NCI-H146 treated with DMSO at 0.1 percent for 48 hours (cell line): ENCODE results near the gene EIF4G3.
"Not testable (repeated sequence)": the region's sequence is repeated elsewhere in the genome, so short reads cannot be mapped to it uniquely, and the experiment has no call there.

ENCODE experiments used
- DNase-seq: peaks from one replicate; lab custom pipeline; 2025; ENCODE audit not compliant: unreplicated experiment; lab: John Stamatoyannopoulos, UW

Gene EIF4G3

GRCh38 chr1:20891091-20891490 lies 285.6 kb downstream of the EIF4G3 start:
- no peak for DNase-seq

GRCh38 chr1:20887246-20887645 lies 289.5 kb downstream of the EIF4G3 start:
- no peak for DNase-seq

DNA sequence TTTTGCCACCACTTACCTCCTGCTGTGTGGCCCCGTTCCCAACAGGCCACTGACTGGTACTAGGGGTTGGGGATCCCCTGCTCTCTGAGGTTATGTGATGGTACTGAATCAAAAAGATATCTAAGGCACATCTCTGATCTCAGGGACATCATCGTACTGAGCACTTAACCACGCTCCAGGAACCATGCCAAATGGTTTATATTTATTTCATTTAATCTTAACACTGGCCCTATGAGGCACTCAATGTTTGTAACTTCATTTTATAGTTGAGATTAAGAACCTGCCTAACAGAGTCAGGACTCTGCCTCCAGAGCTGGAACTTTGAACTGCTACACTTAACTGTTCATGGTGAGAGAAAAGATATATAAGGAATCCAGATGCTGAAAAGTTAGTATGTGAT lies 291.6 kb downstream of the EIF4G3 start:
- no peak for DNase-seq

- DNase-seq, result no peak
Observed at GRCh38 chr1:20884513-20884912, 292.2 kb downstream of the EIF4G3 start.

GRCh38 chr1:20883766-20884165 lies 292.9 kb downstream of the EIF4G3 start:
- DNase-seq, result no peak

GRCh38 chr1:20882837-20883236 lies 293.9 kb downstream of the EIF4G3 start:
- DNase-seq, result no peak

- DNase-seq, result no peak
Observed at GRCh38 chr1:20878799-20879198, 297.9 kb downstream of the EIF4G3 start.

- no peak for DNase-seq
Observed at GRCh38 chr1:20875198-20875973, 301.3 kb downstream of the EIF4G3 start.

- DNase-seq, result no peak
Observed at GRCh38 chr1:20873311-20873710, 303.4 kb downstream of the EIF4G3 start.

DNA sequence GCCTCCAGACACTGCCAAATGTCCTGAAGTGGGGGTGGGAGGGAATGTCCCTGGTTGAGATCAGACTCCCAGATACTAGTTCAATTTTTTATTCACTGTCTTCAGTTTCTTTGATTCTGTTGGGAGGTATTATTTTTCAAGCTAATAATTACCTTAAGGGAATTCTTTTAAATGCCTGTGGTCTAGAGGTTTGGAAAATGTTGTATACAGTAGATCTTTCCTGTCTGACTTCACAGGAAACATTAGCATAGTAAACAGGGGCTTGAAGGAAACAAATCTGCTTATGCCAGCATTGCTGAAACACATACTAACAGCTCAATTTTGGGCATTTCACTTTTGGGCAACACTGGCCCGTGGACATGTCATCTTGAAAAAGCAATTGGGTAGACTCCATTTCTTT lies 305.3 kb downstream of the EIF4G3 start:
- DNase-seq, result no peak

DNA sequence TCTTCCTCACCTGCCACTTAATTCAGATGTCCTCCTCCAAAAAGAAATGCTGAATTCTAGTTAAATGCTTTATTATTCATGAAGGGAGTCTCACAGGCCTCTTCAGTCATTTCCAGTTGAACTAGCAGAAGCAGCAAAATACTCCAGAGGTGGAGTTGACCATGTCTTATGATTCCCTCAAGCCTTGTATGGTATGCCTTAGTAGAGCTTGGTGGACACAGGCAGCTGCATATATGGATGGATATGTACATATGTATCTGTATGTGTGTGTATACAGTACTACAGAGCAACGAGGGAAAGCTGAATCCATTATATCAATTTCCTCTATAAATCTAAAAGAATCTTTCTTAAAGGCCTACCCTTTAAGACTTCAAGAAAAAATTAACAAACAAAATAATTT lies 306.0 kb downstream of the EIF4G3 start:
- DNase-seq, result no peak

- DNase-seq, result no peak
Observed at GRCh38 chr1:20868263-20868662, 308.4 kb downstream of the EIF4G3 start.

DNA sequence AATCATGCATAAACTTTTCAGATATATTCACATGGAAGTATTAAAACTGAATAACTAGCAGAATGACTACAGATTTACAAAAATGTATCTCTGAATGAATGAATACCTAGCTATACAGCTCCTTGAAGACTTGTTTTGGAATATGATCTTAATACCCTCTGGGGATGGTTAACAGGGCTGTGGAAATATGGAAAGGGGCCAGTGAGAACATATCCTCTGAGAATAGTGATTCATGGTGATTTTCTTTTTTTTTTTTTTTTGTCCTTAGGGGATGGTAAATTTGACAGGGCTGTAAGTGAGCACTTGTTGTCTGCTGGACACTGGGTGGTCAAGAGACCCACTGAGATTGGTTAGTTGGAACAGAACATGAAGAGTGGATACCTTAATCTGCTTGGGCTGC lies 308.9 kb downstream of the EIF4G3 start:
- no peak for DNase-seq

DNA sequence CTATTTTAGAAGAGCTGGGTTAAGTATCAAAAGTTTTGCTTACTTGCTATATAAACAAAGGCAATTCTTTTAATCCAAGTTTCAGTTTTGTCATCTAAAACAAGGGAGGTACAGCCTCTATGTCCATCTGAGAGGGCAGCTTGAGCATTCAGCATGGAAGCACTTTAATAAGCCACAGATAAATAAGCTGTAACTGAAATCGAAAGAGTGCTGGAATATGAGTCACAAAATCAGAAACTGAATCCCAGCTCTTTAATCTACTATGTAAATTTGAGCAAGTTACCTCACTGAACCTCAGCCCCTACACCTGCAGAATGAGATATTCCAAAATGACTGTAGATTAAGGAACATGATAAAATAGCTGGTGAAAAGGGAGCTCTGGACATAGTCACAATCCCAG lies 309.6 kb downstream of the EIF4G3 start:
- DNase-seq, result no peak

DNA sequence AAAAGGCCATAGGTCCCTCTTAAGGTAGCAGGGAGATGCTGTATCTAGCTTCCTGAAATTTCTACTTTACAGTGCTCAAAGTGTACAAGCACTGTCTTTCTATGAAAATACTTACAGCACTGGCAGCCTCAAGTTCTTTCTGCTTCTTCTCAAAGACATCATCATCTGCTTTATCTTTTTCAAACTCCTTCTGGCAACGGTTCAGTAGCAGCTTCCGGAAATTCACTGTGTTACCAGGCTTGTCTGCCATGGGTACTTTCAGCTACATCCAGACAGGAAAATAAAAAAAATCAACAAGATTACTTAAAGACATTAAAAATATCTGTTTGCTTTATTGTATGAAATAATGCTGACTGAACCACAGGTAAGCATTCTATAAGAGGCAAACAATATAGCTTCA lies 311.7 kb downstream of the EIF4G3 start:
- DNase-seq, result no peak

- no peak for DNase-seq
Observed at GRCh38 chr1:20854529-20854928, 322.2 kb downstream of the EIF4G3 start.

DNA sequence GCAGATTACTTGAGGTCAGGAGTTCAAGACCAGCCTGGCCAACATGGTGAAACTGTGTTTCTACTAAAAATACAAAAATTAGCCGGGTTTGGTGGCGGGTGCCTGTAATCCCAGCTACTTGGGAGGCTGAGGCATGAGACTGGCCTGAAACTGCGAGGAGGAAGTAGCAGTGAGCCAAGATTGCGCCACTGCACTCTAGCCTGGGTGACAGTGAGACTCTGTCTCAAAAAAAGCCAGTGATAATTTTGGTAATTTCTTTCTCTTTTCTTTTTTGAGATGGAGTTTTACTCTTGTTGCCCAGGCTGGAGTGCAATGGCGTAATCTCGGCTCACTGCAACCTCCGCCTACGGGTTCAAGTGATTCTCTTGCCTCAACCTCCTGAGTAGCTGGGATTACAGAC lies 324.9 kb downstream of the EIF4G3 start:
- not testable (repeated sequence) for DNase-seq

- no peak for DNase-seq
Observed at GRCh38 chr1:20850021-20850420, 326.7 kb downstream of the EIF4G3 start.

DNA sequence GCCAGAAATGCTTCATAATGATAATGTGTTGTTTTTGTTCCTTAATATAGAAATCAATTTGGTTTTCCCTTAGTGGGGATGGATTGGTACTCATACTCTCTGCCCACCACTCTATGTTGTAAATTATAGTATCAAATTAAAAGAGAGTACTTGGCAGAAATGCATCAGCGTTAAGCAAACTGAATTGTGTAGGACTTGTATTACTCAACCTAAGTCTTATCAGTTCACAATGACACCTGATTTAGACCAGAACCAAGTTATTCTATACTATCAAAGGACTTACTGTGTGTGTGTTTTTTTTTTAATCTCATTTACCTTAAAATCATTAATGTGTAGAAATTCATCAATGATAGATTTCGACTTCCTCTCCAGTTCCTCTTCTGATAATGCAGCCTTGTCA lies 327.6 kb downstream of the EIF4G3 start:
- DNase-seq, result no peak

GRCh38 chr1:20848162-20848561 lies 328.5 kb downstream of the EIF4G3 start:
- no peak for DNase-seq

GRCh38 chr1:20847611-20848080 lies 329.1 kb downstream of the EIF4G3 start:
- no peak for DNase-seq

- no peak for DNase-seq
Observed at GRCh38 chr1:20846461-20847374, 330.0 kb downstream of the EIF4G3 start.
